ENCODE results near the gene CLN5.

DNA sequence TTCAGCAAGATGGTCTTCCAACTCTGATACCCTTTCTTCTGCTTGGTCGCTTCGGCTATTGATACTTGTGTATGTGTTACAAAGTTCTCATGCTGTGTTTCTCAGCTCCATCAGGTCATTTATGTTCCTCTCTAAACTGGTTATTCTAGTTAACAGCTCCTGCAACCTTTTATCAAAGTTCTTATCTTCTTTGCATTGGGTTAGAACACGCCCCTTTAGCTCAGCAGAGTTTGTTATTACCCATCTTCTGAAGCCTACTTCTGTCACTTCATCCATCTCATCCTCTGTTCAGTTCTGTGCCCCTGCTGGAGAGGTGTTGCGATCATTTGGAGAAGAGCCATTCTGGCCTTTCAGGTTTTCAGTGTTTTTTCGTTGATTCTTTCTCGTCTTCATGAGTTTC lies 24.9 kb upstream of the CLN5 start:
- TF ChIP-seq, protein P1, sequence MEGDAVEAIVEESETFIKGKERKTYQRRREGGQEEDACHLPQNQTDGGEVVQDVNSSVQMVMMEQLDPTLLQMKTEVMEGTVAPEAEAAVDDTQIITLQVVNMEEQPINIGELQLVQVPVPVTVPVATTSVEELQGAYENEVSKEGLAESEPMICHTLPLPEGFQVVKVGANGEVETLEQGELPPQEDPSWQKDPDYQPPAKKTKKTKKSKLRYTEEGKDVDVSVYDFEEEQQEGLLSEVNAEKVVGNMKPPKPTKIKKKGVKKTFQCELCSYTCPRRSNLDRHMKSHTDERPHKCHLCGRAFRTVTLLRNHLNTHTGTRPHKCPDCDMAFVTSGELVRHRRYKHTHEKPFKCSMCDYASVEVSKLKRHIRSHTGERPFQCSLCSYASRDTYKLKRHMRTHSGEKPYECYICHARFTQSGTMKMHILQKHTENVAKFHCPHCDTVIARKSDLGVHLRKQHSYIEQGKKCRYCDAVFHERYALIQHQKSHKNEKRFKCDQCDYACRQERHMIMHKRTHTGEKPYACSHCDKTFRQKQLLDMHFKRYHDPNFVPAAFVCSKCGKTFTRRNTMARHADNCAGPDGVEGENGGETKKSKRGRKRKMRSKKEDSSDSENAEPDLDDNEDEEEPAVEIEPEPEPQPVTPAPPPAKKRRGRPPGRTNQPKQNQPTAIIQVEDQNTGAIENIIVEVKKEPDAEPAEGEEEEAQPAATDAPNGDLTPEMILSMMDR (IDR thresholded peaks at IDR 0.05), result no peak
- no peak for TF ChIP-seq POLR2A (IDR thresholded peaks at IDR 0.05)
- TF ChIP-seq POLR2AphosphoS5 (IDR thresholded peaks at IDR 0.05), result no peak
